NB4 (cell line): ENCODE data around the gene CDHR1.

Source experiments
- MYC ChIP-seq: IDR thresholded peaks from 2 replicates; pipeline ENCODE4 v1.6.1; 2011; ENCODE audit warnings: low read depth, low read length
- POLR2A ChIP-seq: IDR thresholded peaks from 2 replicates; pipeline ENCODE4 v1.6.1; 2011; ENCODE audit warnings: mild to moderate bottlenecking; ENCODE audit not compliant: insufficient read length; ENCODE audit errors: extremely low read depth
- TF ChIP-seq, protein P1 (sequence below): IDR thresholded peaks from one replicate; pipeline ENCODE4 v1.5.1; 2012; ENCODE audit warnings: low read depth, low read length

DNA sequence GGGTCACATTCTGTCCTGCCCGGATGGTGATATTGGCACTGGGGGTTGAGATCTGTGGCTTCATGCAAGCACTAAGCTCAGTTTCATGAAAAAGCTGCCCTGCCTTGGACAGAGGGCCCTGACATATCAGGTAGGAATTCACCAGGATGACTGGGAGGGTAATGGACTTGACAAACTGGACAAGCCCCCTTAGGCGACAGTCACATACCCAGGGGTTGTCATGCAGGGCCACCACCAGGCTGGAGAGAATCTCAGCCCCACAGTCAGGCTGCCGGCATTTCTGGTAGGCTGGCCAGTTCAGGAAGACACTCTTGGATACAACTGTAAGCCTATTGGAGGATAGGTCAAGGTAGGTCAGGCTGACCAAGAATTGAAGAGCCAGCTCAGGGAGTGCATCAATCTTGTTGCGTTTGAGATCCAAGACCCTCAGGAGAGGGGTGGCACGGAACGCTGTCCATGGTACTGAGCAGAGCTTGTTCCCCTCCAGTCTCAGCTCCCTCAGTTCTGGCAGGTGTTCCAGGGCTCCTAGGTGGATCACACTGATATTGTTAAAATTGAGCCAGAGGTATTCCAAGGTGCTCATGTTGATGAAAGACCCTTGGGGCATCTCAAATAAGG is 30.2 kb downstream of the CDHR1 start:
- TF ChIP-seq, protein P1, sequence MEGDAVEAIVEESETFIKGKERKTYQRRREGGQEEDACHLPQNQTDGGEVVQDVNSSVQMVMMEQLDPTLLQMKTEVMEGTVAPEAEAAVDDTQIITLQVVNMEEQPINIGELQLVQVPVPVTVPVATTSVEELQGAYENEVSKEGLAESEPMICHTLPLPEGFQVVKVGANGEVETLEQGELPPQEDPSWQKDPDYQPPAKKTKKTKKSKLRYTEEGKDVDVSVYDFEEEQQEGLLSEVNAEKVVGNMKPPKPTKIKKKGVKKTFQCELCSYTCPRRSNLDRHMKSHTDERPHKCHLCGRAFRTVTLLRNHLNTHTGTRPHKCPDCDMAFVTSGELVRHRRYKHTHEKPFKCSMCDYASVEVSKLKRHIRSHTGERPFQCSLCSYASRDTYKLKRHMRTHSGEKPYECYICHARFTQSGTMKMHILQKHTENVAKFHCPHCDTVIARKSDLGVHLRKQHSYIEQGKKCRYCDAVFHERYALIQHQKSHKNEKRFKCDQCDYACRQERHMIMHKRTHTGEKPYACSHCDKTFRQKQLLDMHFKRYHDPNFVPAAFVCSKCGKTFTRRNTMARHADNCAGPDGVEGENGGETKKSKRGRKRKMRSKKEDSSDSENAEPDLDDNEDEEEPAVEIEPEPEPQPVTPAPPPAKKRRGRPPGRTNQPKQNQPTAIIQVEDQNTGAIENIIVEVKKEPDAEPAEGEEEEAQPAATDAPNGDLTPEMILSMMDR, result no peak
- TF ChIP-seq POLR2A (no peak), MYC (no peak)
